IPS-NIHi7 (cell line): Measurements from ENCODE around the gene CDH4.

Source experiments
- DNase-seq: peaks from one replicate; pipeline ENCODE4 v3.0.0; 2012; ENCODE audit warnings: mixed read lengths; ENCODE audit errors: extremely low spot score

CDH4 gene

GRCh38 chr20:61749406-61750075 is 497.5 kb downstream of the CDH4 start:
- DNase-seq = no peak

GRCh38 chr20:61750093-61750492 is 498.0 kb downstream of the CDH4 start:
- no peak for DNase-seq

DNA sequence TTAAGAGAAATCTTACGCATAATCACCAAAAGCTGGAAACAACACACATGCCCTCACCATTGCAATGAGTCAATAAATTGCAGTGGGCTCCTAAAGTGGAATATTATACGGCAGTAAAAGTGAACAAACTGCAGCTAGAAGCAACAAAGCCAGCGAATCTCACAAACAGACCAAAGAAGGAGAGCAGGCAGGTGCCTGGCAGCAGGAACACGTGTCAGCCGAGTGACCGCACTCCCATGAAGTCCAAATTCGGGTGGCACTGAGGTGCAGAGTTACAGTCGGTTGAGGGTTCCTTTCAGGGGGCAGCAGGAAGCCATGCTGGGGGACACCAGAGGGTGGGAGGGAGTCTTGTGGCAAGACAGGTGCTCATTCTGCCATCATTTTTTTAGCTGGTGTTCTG is 500.5 kb downstream of the CDH4 start:
- DNase-seq = no peak

GRCh38 chr20:61753316-61753942 is 501.4 kb downstream of the CDH4 start:
- DNase-seq = peak; percentile 45

- no peak for DNase-seq
Observed at GRCh38 chr20:61753987-61754956, 502.2 kb downstream of the CDH4 start.

DNA sequence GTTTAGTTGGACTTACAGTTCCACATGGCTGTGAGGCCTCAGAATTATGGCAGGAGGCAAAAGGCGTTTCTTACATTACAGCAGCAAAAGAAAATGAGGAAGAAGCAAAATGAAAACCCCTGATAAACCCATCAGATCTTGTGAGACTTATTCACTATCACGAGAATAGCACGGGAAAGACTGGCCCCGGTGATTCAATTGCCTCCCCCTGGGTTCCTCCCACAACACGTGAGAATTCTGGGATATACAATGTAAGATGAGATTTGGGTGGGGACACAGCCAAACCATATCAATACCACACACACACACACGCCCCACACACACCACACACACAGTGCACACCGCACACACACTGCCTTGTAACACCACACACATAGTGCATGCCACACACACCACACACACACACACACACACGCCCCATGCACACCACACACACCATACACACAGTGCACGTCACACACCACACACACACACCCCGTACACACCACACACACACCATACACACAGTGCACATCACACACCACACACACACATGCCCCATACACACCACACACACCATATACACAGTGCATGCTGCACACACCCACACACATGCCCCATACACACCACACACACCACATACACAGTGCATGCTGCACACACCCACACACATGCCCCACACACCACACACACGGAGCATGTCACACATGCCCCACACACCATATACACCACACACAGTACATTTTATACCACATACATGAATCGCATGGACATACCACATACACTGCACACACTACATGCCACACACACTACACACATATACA is 503.1 kb downstream of the CDH4 start:
- no peak for DNase-seq

- no peak for DNase-seq
Observed at GRCh38 chr20:61755971-61756845, 504.1 kb downstream of the CDH4 start.

GRCh38 chr20:61756966-61757677 is 505.1 kb downstream of the CDH4 start:
- no peak for DNase-seq

GRCh38 chr20:61757678-61758563 is 505.9 kb downstream of the CDH4 start:
- DNase-seq = no peak

DNA sequence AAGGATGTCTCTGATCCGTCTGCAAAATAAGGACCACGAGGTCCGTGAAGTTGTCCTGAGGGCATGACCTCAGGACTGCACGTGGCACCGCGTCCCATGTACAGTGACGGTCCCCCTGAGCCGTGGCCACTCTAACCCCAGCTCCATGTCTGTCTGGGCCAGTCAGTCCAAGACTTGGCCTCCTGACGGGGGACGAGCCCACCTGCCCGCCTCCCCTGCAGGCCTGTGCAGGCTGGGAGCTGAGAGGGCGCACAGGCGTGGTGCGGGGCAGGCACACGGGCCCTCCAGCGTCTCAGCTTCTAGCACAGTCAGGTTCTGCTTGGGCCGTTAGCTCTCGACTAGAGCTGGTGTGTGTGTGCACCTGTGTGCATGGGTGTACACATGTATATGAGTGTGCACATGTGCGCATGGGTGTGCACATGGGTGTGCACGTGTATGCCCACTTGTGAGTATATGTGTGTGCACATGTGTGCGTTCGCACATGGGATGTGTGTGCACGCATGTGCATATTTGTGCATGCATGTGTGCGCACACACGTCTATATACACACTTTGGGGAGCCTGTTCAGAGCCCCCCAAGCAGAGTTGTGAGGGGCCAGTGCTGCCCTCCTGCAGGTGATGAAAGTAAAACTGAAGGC is 506.6 kb downstream of the CDH4 start:
- DNase-seq = no peak

DNA sequence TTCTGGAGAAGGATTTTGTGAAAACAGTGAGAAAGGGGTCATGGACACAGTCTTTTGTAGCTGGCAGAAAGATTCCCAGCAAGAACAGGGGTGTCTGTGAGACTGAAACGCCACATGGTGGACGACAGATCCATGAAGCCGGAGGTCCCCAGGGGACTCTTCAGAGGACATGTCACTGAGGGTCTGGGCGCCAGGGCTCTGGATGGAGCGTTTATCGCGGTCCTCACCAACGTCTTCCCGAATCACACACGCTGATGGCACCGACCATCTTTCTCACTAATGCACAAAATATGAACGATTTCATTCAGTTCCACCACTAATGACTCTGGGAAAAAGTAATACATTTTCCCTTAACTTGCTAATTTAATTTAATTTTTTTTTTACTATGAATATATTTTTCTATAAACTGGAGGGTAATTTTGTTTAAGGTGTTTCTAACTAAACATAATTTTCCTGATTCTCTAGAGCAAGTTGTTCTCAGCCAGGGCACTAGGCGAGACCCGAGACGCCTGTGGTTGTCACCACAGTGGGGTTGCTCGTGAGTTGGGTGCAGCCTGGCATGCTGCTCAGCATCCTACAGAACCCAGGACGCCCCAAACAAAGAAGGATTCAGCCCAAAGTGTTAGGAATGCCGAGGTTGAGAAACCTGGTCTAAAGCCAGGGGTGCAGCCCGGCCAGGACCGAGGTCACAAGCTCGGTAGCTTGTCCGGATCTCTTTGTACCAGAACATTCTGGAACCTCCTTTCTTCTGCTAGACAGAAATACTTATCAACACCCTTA is 507.4 kb downstream of the CDH4 start:
- DNase-seq = no peak

DNA sequence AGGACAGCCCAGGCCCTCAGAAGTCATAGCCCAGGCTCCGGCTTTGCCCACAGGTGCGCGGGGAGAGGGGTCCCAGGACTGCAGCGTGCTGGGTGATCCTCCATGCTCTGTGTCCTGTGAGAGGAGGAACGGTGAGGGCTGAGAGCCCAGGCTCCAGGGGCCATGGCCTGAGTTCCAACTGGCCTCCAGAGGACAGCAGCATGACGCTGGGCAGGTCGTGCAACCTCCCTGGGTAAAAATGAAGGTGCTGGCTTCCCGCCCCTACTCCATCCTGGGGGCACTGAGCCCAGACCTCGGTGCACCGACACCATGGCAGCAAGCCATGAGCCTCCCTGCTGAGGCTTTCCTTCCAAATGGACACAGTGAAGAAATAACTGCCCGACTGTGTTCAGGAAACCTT is 508.3 kb downstream of the CDH4 start:
- no peak for DNase-seq

DNA sequence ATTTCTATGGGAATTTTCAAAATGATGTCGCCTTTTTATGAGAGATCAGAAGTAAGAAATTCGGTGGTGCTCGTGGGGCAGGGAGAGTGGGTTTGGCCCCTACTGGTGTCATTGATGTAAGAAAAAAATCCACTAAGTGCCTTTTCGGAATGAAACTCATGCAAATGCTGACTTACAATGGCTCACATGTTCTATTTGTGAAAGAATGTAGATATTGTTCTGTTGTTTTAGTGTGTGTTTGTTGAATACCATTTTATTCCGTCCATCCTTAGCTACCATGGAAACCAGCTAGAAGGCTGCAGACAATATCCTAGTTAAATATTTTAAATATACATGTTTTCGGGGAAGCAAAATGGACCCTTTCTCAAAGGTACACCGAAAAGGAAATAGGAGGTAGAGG is 508.7 kb downstream of the CDH4 start:
- DNase-seq = no peak

GRCh38 chr20:61761453-61762166 is 509.5 kb downstream of the CDH4 start:
- DNase-seq = no peak

DNA sequence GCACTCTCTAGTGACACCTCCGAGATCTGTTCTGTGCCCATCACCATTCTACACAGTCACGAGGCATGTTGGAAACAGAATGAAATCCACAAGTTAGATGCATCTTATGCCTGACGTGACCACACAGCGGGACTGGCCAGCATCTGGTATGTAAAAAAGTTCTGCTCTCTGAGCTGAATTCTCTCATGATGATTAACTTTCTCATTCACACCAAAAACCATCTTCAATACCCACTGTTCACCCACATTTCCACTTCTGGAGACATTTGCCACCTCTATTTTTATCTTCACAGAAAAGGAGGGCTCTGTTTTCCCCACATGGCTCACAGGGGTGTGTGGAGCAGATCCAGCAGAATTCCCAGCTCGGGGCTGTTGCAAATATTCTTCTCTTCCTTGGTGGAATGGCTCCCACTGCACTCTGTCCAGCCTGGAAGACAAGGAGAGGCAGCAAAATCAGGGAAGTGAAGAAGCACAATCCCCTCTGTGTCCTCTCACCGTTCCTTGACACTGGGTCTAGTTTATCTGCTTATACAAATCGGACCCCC is 510.2 kb downstream of the CDH4 start:
- no peak for DNase-seq

GRCh38 chr20:61762886-61763739 is 511.1 kb downstream of the CDH4 start:
- no peak for DNase-seq
